ENCODE results near the gene ATP8B4. TPM values are rescaled to one million over a fixed set of nuclear protein-coding genes. Genes with fewer than 3 reads are reported as not detected.

Gene ATP8B4
- polyA plus RNA-seq, 1 donor: 4.4 TPM

GRCh38 chr15:49842031-49842730, 276.9 kb downstream of the ATP8B4 start:
- H3K27me3 ChIP-seq (ENCODE audit: control insufficient read depth, insufficient read depth, low read length): no peaks in the 10 kb centered on the region
- H3K36me3 ChIP-seq (ENCODE audit: control insufficient read depth, insufficient read depth, low read length): no peaks in the 10 kb centered on the region
- no peak overlapping the region for H3K4me3 ChIP-seq (ENCODE audit: low read length)
- H3K4me1 ChIP-seq (ENCODE audit: control insufficient read depth, insufficient read depth, low read length): peaks cover 7% of the 10 kb centered on the region
- peak; percentile 32 to 52 for DNase-seq
- no CpG with 5 or more reads among the region's 4 CpGs for WGBS (ENCODE audit: insufficient coverage, low lambda C conversion rate)
- H3K27ac ChIP-seq (ENCODE audit: low read length): peak overlapping the region; percentile 44
- H3K9me3 ChIP-seq (ENCODE audit: control insufficient read depth, low read depth, low read length): peaks cover 11% of the 10 kb centered on the region

DNA sequence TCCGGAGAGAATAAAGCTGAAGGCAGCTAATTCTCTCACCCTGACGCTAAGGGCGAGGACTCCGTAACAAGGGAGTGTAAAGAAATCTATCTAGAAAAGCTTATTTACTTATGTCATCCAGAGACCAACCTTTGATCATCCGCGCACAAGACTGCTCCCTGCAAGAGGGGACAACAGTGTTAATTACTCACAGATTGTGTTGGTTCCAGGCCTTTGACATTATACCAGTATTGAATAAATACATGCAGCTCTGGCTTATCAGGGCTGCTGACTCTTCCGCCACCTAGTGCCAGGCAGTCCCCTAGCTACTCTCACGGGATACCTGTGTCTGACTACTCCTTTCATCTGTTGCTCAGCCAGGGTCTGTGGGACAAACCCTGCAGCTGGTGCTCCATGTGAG, 286.5 kb downstream of the ATP8B4 start:
- DNase-seq: peak; percentile 45 to 85

GRCh38 chr15:49831206-49831965, 287.6 kb downstream of the ATP8B4 start:
- Histone ChIP-seq H3K4me3 (ENCODE audit: low read length) (no peak overlapping the region), H3K27ac (ENCODE audit: low read length) (no peak overlapping the region), H3K9me3 (ENCODE audit: control insufficient read depth, low read depth, low read length) (no peaks in the 10 kb centered on the region), H3K36me3 (ENCODE audit: control insufficient read depth, insufficient read depth, low read length) (no peaks in the 10 kb centered on the region), H3K27me3 (ENCODE audit: control insufficient read depth, insufficient read depth, low read length) (no peaks in the 10 kb centered on the region), H3K4me1 (ENCODE audit: control insufficient read depth, insufficient read depth, low read length) (no peaks in the 10 kb centered on the region)
- WGBS (ENCODE audit: insufficient coverage, low lambda C conversion rate): no CpG with 5 or more reads among the region's 5 CpGs
- no peak for DNase-seq

More for the DNA sequence above, 286.5 kb downstream of the ATP8B4 start:
- no peaks in the 10 kb centered on the region for H3K36me3 ChIP-seq (ENCODE audit: control insufficient read depth, insufficient read depth, low read length)
- WGBS (ENCODE audit: insufficient coverage, low lambda C conversion rate): 26% methylated on average over 3 of the region's 8 CpGs
- no peaks in the 10 kb centered on the region for H3K9me3 ChIP-seq (ENCODE audit: control insufficient read depth, low read depth, low read length)
- H3K4me1 ChIP-seq (ENCODE audit: control insufficient read depth, insufficient read depth, low read length): no peaks in the 10 kb centered on the region
- no peaks in the 10 kb centered on the region for H3K27me3 ChIP-seq (ENCODE audit: control insufficient read depth, insufficient read depth, low read length)
- no peak overlapping the region for H3K4me3 ChIP-seq (ENCODE audit: low read length)
- H3K27ac ChIP-seq (ENCODE audit: low read length): no peak overlapping the region

GRCh38 chr15:49830391-49830790, 288.6 kb downstream of the ATP8B4 start:
- Histone ChIP-seq H3K27me3 (ENCODE audit: control insufficient read depth, insufficient read depth, low read length) (no peaks in the 10 kb centered on the region), H3K36me3 (ENCODE audit: control insufficient read depth, insufficient read depth, low read length) (no peaks in the 10 kb centered on the region), H3K4me1 (ENCODE audit: control insufficient read depth, insufficient read depth, low read length) (no peaks in the 10 kb centered on the region), H3K4me3 (ENCODE audit: low read length) (no peak overlapping the region), H3K27ac (ENCODE audit: low read length) (no peak overlapping the region), H3K9me3 (ENCODE audit: control insufficient read depth, low read depth, low read length) (no peaks in the 10 kb centered on the region)
- DNase-seq: no peak
- WGBS (ENCODE audit: insufficient coverage, low lambda C conversion rate): no CpG with 5 or more reads among the region's 3 CpGs

- Histone ChIP-seq H3K27me3 (ENCODE audit: control insufficient read depth, insufficient read depth, low read length) (no peaks in the 10 kb centered on the region), H3K4me1 (ENCODE audit: control insufficient read depth, insufficient read depth, low read length) (no peaks in the 10 kb centered on the region), H3K27ac (ENCODE audit: low read length) (no peak overlapping the region), H3K4me3 (ENCODE audit: low read length) (no peak overlapping the region), H3K36me3 (ENCODE audit: control insufficient read depth, insufficient read depth, low read length) (no peaks in the 10 kb centered on the region), H3K9me3 (ENCODE audit: control insufficient read depth, low read depth, low read length) (no peaks in the 10 kb centered on the region)
- WGBS (ENCODE audit: insufficient coverage, low lambda C conversion rate): no CpG with 5 or more reads among the region's 1 CpG
- DNase-seq: no peak
Measured at GRCh38 chr15:49827311-49827710, 291.7 kb downstream of the ATP8B4 start.

- no peak for DNase-seq
- no peaks in the 10 kb centered on the region for H3K27me3 ChIP-seq (ENCODE audit: control insufficient read depth, insufficient read depth, low read length)
- H3K9me3 ChIP-seq (ENCODE audit: control insufficient read depth, low read depth, low read length): no peaks in the 10 kb centered on the region
- no peak overlapping the region for H3K4me3 ChIP-seq (ENCODE audit: low read length)
- H3K36me3 ChIP-seq (ENCODE audit: control insufficient read depth, insufficient read depth, low read length): no peaks in the 10 kb centered on the region
- H3K27ac ChIP-seq (ENCODE audit: low read length): no peak overlapping the region
- H3K4me1 ChIP-seq (ENCODE audit: control insufficient read depth, insufficient read depth, low read length): no peaks in the 10 kb centered on the region
Measured at GRCh38 chr15:49826640-49827234, 292.3 kb downstream of the ATP8B4 start.

- DNase-seq: no peak
- Histone ChIP-seq H3K4me1 (ENCODE audit: control insufficient read depth, insufficient read depth, low read length) (no peaks in the 10 kb centered on the region), H3K27me3 (ENCODE audit: control insufficient read depth, insufficient read depth, low read length) (no peaks in the 10 kb centered on the region), H3K9me3 (ENCODE audit: control insufficient read depth, low read depth, low read length) (no peaks in the 10 kb centered on the region), H3K4me3 (ENCODE audit: low read length) (no peak overlapping the region), H3K36me3 (ENCODE audit: control insufficient read depth, insufficient read depth, low read length) (no peaks in the 10 kb centered on the region), H3K27ac (ENCODE audit: low read length) (no peak overlapping the region)
Measured at GRCh38 chr15:49824775-49825099, 294.3 kb downstream of the ATP8B4 start.

- 44% methylated on average over 3 of the region's 5 CpGs for WGBS (ENCODE audit: insufficient coverage, low lambda C conversion rate)
- H3K27me3 ChIP-seq (ENCODE audit: control insufficient read depth, insufficient read depth, low read length): no peaks in the 10 kb centered on the region
- no peak for DNase-seq
- H3K36me3 ChIP-seq (ENCODE audit: control insufficient read depth, insufficient read depth, low read length): no peaks in the 10 kb centered on the region
- H3K4me1 ChIP-seq (ENCODE audit: control insufficient read depth, insufficient read depth, low read length): no peaks in the 10 kb centered on the region
- no peaks in the 10 kb centered on the region for H3K9me3 ChIP-seq (ENCODE audit: control insufficient read depth, low read depth, low read length)
- H3K27ac ChIP-seq (ENCODE audit: low read length): no peak overlapping the region
- no peak overlapping the region for H3K4me3 ChIP-seq (ENCODE audit: low read length)
Measured at GRCh38 chr15:49823987-49824774, 294.9 kb downstream of the ATP8B4 start.

DNA sequence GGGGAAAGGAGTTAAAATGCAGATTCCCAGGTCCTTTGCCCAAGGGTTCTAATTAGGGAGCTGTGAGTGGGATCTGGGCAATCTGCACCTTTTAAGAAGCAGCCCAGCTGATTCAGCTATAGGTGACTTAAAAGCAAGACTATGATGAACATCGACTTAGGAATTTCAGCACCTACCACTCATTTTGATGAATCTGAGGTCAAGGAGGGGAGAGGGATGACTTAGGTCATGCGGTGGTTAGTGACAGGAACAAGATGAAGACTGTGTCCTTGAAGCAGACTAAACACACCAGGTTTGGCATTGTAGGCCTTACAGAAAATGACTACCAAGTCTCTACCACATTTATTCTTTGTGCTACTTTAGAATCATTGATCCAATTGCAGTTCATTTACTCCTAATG, 301.9 kb downstream of the ATP8B4 start:
- no peak for DNase-seq
- Histone ChIP-seq H3K27ac (ENCODE audit: low read length) (no peak overlapping the region), H3K4me1 (ENCODE audit: control insufficient read depth, insufficient read depth, low read length) (no peaks in the 10 kb centered on the region), H3K9me3 (ENCODE audit: control insufficient read depth, low read depth, low read length) (no peaks in the 10 kb centered on the region), H3K4me3 (ENCODE audit: low read length) (no peak overlapping the region), H3K27me3 (ENCODE audit: control insufficient read depth, insufficient read depth, low read length) (no peaks in the 10 kb centered on the region), H3K36me3 (ENCODE audit: control insufficient read depth, insufficient read depth, low read length) (no peaks in the 10 kb centered on the region)
- WGBS (ENCODE audit: insufficient coverage, low lambda C conversion rate): no CpG with 5 or more reads among the region's 2 CpGs

DNA sequence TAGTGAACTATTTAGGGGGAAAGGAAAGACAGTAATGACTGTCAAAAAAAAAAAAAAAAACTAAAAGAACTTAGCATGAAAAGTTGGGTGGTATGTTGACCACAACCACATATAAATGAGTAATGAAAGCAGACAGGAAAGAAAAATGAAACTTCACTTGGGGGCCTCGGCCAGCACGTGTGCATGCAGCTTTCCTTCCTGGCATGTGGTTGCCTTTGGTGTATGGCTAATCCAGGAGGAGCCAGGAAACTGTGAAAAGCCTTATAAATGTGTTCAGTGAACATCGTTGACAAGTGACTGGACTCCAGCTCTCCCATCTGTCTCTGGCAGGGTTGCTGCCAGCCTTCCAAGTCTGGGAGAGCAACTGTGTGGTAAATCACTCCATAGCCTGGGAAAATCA, 303.1 kb downstream of the ATP8B4 start:
- Histone ChIP-seq H3K9me3 (ENCODE audit: control insufficient read depth, low read depth, low read length) (no peaks in the 10 kb centered on the region), H3K36me3 (ENCODE audit: control insufficient read depth, insufficient read depth, low read length) (no peaks in the 10 kb centered on the region), H3K27me3 (ENCODE audit: control insufficient read depth, insufficient read depth, low read length) (no peaks in the 10 kb centered on the region), H3K27ac (ENCODE audit: low read length) (no peak overlapping the region), H3K4me1 (ENCODE audit: control insufficient read depth, insufficient read depth, low read length) (no peaks in the 10 kb centered on the region), H3K4me3 (ENCODE audit: low read length) (no peak overlapping the region)
- DNase-seq: no peak
- WGBS (ENCODE audit: insufficient coverage, low lambda C conversion rate): 20% methylated on average over 1 of the region's 3 CpGs

Measured in large intestine (tissue), 3 donors.